ENCODE results near the gene TBC1D14.
A peak's percentile ranks its signal among the peaks of the same experiment; 100 is the strongest.

Gene TBC1D14

DNA sequence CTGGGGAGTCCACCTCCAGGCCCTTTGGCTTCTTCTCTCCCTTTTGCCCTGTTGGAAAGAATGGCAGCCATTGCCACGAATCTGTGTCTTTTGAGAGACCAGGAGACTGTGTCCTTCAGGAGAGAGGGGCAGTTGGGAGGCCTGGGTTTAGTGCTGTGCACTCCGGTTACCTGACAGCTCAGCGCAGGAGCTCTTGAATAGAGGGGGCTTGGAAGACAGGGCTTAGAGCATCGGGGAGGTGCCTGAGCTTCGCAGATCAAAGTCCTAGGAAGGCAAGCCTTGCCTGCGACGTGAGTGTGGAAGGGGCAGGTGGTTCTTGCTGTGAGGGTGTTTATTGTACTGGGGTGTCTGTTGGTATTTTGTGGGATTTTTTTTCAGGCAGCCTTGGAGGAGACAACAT is 91.6 kb downstream of the TBC1D14 start:
- no peak for DNase-seq (ENCODE audit: low spot score)

DNA sequence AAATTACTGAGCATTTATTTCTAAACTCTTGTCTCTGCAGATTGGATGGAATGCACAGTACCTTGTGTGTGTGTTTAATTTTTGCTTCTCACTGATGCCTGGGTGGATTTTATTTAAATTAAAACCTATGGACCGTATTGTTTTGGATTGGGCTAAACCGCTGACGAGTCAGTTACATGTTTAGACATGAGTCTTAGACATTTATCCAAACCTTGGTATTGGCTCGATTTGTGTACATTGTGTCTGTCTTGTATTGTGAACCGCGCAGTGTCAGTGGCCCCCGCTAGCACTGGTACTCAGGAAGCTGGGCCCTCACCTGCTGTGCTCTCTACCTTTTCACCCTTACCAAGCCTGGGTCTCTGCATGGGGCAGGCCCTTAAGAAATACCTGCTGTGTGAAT is 92.7 kb downstream of the TBC1D14 start:
- no peak for DNase-seq (ENCODE audit: low spot score)

DNA sequence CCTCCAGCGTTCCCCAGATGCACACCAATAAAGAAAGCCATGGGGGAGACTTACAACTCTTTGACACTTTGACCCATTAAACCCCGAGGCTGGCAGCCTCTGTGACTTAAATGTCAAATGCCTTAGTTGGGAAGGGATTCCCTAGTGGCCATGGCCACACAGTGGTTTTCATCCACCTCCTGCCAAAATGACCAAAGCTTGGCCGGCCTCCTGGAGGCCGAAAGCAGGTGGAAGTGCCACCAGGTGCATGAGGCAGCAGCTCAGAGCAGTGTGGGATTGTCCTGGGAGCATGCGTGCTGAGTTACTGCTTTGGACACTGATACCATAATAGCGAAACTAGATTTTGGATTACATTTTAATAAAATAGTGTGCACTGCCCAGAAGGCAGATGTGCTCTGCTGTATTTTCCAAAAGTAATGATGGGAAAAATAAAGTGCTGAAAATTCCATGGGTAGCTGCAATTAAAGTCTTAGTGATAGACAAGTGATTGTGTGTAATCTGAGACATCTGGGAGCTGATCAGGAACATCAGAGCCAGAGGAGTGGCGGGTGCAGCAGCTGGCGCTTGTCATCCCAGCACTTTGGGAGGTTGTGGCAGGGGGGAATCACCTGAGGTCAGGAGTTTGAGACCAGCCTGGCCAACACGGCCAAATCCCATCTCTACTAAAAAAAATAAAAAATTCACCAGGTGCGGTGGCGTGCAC is 93.7 kb downstream of the TBC1D14 start:
- DNase-seq (ENCODE audit: low spot score) = no peak

DNA sequence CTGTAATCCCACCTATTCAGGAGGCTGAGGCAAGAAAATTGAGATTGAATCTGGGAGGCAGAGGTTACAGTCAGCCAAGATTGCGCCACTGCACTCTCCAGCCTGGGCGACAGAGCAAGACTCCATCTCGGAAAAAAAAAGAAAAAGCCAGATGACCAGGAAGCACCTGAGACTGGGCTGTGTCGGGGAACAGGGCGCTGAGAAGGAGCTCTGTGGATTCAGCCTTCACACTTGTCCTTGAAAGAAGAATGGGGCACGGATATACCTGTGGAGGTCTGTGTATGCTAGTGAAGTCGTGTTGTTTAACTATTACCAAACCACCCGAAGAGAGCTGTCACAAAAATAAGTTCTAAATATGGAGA is 94.2 kb downstream of the TBC1D14 start:
- DNase-seq (ENCODE audit: low spot score) = no peak

DNA sequence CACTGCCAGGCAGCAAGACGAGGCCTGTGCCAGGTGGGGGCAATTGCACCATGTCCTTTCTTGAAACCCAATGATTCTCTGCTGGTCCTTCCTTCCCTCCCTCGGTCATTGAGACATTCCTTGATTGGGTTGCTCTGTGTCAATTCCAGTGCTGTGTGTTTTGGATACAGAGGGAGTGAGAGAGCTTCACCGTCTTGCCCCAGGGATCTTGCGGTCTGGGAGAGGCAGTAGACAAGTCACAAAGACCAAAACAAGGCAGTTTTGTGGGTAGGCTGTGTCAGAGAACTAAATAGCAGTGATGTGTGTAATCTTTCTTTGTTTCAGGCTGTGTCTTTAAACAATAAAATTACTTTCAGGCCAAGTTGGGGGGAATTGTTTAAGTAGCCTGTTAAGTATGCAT is 94.7 kb downstream of the TBC1D14 start:
- no peak for DNase-seq (ENCODE audit: low spot score)

DNA sequence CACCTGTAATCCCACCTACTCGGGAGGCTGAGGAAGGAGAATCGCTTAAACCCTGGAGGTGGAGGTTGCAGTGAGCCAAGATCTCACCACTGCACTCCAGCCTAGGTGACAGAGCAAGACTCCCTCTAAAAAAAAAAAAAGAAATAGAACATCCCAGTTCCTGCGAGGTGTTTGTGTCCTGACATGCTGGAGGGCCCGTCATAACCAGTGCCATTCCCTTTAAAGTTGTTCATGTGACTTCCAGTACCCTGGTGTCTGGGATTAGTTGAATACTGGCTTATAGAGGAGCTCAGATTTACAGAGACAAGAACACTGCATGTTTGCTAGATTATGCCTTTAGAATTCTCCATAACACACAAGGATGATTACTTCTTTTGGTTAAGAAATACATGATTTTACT is 95.9 kb downstream of the TBC1D14 start:
- DNase-seq (ENCODE audit: low spot score) = no peak

DNA sequence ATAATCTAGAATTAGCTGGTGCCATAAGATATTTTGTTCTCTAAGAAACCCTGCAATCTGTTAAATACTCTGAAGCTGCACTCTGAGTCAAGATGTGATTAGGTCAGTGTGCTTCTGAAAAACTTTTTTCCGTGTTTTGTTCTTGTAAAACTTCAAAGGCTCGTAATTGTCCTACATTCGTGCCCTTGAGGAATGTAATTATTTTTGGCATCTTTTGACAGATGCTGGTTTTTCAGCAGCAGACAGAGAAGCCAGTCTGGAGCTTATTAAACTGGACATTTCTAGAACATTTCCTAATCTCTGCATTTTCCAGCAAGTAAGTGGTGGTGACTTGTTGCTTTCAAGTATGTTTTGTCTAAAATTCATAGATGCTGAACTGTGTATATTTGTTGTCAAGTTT is 96.8 kb downstream of the TBC1D14 start:
- no peak for DNase-seq (ENCODE audit: low spot score)

DNA sequence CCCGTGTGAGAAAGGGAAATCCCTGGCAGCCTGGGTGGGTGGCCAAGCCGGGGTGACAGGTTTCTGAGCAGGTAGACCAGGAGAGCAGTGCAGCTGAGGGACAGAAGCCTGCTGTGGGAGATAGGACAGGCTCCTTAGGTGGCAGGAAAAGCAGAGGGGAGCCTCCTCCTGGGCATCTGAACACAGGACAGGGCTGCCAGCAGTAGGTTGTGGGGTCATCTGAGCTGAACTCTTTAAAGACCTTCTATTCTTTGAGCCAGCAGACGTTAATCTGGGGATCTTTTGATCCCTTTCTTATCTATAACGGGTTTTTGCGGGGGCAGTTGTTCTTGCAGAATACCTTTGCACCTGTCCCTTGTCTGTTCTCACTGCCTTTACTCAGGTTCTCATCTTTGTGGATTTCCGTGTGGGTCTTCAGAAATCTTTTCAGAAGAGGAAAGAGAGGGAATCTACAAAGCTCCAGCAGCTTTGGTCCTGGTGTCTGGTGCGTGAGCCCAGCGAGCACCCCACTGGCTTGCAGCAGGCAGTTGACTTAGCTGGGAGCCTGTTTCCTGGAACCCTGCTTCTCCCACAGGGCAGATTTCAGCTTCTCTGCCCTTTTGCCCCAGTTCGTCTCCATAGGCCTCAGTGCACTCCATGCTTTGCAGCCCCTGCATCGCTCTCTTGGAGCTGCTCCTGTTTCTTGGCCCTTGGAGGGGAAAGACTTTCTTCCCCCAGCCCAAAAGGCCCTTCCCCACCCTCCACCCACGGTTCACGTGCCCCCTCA is 97.7 kb downstream of the TBC1D14 start:
- no peak for DNase-seq (ENCODE audit: low spot score)

DNA sequence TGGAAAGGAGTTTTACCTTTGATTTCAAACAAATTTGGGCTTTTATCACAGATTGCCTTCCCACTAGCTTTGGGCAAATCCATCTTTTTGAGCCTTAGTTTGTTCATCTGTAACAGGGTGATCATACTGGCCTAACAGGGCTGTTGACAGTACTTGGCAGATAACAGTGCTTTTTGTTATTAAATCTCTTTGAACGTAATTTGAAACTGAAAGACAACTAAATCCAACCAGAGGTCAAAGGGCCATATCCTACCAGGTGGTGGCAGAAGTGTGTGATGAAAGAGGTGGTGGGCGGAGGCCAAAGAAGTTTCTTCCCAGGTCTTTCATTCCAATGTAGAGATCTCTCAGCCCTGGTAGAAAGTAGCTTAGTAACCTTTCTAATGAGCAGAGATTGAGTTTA is 98.3 kb downstream of the TBC1D14 start:
- DNase-seq (ENCODE audit: low spot score) = no peak

DNA sequence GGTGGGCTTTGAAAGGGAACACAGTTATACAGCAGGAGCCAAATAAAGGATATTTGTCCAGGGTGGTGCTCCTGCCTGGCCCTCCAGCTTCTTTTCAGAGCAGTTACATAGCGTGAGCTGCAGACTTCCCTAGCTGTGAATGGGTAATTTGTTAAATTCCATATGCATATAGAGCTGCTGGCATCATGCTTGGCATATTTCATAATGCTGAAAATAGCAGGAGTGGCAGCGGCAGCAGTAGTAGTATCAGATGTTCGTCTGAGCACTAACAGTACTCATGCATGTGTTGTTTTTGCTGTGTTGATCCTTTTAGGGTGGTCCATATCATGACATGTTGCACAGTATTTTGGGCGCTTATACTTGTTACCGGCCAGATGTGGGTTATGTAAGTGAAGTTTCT is 99.9 kb downstream of the TBC1D14 start:
- DNase-seq (ENCODE audit: low spot score) = peak; percentile 63

DNA sequence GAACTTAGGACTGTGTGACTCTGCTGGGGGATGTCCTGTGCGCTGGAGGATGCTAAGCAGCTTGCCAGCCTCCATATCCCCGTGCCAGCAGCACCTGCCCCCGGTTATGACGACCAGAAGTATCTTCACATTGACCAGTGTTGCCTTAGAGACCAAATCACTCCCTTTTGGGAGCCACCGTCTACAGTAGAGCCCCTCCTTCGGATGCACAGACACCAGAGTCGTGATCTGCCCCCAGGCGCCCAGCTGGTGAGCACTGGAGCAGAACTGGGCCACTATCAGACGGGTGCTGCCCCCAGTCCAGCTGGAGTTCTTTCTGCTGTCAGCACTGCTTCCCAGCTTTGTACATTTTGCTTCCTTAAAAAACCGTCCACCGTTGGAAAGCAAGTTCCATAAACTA is 103.5 kb downstream of the TBC1D14 start:
- DNase-seq (ENCODE audit: low spot score) = no peak

DNA sequence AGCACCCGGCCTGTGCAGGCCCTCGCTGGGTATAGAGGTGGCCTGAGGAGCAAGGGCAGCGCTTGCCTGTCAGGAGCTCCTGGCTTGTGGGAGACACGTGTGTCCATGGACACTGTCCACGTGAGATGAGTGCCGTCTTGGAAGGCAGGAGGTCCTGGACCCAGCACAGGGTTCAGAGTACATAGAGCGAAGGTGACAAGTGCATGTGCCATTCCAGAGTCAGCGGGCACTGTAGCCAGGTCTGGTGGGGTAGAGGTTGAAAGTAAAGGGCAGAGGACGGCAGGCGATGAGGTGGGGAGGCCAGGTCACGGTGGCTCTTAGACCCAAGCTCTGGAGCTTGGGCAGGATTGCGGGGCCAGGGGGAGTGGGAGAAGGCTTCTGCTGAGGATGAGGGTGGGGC is 105.2 kb downstream of the TBC1D14 start:
- DNase-seq (ENCODE audit: low spot score) = no peak

DNA sequence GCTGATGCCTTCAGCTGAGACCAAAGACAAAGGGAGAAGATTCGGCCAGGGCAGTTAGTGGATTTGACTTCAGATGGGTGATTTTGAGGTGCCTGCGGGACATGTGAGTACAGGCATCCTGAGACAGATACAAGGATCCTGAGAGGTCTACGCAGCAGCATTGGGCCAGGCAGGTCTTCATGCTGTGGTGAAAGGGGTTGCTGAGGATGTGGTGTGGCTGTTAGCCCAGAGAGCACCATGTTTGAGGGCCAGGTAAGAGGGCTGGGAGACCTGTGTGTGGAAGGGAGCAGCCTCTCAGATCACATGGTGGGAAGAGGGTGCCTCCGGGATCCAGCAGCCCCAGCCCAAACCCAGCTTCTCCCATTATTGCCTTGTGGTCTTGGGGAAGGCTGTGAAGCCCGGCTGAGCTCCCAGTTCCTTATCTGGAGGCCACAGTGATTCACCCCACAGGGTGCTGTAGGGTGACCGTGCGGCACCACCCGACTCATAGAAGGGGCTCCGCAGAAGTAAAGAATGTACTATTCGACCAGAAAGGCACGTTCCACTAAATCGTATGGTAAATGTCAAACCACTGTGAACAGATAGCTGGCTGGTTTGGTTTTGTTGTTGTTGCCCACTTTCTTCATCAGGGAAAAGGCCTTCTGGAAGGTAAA is 105.9 kb downstream of the TBC1D14 start:
- DNase-seq (ENCODE audit: low spot score) = no peak

DNA sequence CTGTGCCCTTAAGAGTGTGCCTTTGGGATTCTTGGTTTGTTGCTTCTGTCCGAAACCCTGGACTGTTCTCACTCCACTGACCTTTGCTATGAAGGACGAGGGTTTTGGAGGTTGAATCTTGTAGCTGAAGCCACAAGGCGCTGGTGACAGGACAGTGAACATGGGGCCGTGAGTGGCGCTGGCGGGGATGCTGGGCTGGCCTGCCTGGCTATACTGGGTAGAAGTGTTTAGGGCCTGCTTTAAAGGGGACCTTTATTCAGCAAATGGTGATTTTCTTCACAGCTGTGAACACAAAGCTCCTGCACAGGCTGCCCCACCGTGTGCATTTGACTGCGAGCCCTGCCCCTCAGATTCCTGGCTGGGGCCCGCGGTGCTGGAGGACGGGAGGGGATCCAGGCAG is 106.5 kb downstream of the TBC1D14 start:
- DNase-seq (ENCODE audit: low spot score) = no peak

DNA sequence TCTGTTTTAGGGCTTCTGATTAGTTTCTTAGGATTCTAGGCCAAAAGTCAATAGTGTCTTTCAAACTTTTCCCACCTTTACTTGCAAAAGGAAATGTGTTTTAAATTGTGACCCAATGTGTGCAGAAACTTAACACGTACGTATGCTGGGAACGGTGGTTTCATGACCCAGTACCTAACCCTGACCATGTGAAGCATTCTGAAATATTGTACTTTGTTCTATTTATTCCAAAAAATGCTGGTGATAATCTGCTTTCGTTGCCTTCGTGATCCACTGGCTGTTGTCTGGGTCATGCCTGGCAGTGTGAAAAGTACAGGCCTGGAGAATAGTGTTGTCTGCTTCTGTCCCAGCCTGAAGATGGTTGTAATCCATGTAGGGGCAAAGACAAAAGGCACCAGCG is 106.9 kb downstream of the TBC1D14 start:
- no peak for DNase-seq (ENCODE audit: low spot score)

DNA sequence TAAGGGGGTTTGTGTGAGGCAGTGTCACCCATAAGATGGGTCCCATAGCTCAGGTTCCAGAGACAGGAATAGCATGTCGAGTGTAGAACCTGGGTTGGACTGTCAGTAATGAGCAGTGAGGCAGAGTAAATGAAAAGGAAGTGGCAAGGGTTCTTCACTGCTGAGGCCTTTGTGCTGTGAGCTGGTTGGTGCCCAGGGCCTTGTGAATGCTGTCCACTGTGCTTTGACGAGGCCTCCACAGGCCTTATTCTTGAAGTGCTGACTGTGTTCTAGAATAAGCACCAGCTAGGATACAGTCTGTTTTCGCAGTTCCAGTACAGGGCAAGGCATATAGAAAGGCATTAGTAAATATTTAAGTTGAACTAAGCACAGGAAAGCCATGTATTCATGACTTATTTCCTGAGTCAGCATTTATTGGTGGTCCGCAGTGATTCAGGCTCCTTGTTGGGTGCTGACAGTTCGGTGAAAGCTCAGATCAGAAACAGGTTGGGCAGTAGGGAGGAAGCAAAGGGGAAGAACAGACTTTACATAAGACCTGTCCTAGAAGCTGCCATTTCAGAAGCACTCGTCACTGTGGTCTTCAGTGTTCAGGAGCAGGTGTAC is 107.9 kb downstream of the TBC1D14 start:
- DNase-seq (ENCODE audit: low spot score) = peak; percentile 63

DNA sequence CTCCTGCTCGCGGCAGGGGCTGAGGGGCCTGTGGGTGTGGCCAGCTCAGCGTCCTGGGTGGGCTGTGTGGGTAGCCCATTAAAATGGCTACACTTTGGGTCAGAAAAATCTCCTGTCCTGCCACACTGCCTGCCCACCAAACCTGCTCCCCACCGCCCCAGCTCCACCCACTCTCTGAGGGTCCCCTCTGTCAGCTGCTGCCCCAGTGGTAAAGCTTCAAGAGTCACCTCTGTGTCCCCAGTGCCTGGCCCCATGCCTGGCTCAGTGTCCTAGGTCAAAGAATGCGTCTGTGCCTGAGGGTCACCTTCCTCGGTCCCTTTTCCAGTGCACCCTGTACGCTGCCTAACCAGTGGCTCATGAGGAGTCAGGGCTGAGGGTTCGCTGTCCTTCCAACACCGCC is 108.7 kb downstream of the TBC1D14 start:
- DNase-seq (ENCODE audit: low spot score) = no peak

DNA sequence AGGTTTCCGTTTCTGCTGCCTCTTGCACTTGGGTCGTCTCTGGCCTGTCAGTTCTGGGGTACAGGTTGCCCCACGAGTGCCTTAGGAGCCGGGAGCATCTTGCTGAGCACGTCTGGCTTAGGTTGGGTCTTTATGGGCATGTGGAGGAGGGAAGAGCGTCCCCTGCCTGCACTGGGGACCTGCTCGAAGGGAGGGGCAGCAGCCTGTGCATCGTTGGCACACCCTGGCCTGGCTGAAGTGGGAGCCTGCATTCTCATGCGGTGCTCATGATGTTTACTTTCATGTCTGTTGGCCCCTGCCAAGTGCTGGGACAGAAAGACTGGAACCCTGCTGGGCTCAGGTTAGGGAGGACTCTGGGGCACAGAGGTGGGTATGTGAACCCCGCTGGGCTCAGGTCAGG is 109.7 kb downstream of the TBC1D14 start:
- DNase-seq (ENCODE audit: low spot score) = no peak

DNA sequence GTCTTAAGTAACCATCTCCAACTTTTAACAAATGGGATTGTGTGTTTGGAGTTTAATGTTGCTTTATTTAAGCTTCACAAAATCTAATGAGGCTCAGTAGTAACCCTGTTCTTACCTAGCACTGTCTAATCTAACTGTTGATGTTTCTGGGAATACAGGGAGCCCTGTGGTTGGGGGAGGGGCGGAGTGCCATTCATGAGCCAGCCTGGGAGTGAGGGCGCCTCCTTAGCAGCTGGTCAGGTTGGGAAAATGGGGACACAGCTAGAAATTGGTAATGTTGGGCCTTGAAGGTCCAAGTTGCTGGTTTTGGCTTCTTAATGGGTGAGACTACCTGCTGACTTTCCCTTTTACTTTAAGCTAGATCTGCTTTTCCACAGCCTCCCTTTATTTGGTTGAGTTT is 110.7 kb downstream of the TBC1D14 start:
- DNase-seq (ENCODE audit: low spot score) = no peak

DNA sequence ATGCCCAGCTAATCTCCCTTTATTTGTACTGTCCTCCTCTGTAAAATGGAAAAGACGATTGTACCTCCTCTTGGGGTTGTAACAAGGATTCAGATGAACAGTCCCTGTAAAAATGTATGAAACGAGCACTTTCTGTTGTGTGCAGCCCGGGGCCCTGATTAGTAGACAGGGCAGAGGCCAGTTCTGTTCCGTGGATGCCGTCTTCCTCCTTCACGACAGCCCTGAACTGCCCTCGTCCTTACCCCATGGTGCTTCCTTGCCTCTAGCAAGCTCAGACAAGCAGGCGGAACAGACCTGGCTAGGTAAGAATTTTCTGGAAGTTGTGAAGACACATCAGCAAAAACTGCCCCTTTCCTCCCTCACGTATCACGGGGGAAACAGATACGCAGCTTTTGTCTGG is 111.2 kb downstream of the TBC1D14 start:
- DNase-seq (ENCODE audit: low spot score) = no peak

DNA sequence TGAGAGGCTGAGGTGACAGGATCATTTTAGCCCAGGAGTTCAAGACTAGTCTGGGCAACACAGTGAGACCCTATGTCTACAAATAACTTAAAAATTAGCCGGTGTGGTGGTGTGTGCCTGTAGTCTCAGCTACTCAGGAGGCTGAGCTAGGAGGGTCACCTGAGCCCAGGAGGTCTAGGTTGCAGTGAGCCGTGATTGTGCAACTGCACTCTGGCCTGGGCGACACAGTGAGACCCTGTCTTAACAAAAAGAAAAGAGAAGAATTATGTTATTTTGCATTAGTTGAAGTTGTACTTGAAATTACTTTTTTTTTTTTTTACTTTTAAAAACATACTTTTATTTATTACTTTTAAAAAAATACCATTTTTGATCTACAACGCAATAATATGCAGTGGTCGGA is 111.7 kb downstream of the TBC1D14 start:
- no peak for DNase-seq (ENCODE audit: low spot score)

DNA sequence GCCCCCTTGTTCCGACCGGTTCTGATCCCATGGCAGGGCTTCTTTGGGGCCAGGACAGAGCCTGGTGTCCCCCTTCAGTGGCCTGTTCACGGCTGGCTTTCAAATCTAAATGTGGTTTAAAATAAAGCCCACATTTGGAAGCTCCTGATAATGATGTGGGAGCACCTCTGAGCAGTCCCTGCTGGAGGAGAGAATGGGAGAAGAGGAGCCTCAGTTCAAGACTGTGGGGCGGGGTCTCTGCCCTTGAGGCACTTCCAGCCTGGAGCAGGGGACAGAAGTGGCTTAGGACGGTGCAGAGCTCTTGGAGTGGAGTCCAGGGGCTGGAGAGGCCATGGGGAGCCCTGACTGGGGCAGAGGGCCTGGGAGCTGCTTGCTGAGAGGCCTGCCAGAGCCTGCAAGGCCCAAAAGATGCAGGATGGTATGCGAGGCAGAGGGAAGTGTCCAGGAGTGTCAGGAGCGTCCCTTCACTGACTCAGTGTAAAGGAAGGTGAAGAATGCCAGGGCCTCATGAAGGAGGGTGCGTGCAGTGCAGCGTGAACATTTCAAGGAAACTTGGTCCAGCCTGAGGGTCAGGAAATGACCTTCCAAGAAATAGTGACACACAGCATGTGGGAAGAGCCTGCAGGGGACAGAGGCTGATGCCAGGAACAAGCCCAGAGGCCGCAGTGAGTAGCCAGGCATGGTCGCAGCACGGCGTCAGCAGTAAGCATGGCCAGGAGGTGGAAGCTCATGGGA is 112.5 kb downstream of the TBC1D14 start:
- no peak for DNase-seq (ENCODE audit: low spot score)

Data from Ammon's horn (tissue), 1 donor.